Measurements from ENCODE around the gene ZNF837. TPM values are rescaled to one million over a fixed set of nuclear protein-coding genes. Genes with fewer than 3 reads are reported as not detected.

ZNF837 gene
- total and polyA plus RNA-seq, 2 of the 13 experiments (the other 11 are each of a cell fraction or from before 2014, with no cell fraction given) = 0.29 to 1.3 TPM

- no peak for DNase-seq (ENCODE audit: low spot score)
- in situ Hi-C loops (cut with HindIII; ENCODE audit: extremely low pct_ligation_motif_present, low pct_unique_long_range_greater_than_20kb) (no loop called here), intact Hi-C loops (cut with micrococcal nuclease; ENCODE audit: unreplicated experiment) (no loop called here)
- Histone ChIP-seq H3K79me2 (ENCODE audit: insufficient read depth, low read length) (no peaks in the 10 kb centered on the region), H3K9ac (ENCODE audit: insufficient read depth, low read depth, low read length) (no peak overlapping the region), H4K20me1 (ENCODE audit: insufficient read depth, low read length) (no peaks in the 10 kb centered on the region), H3K4me2 (ENCODE audit: low read depth, low read length) (no peak overlapping the region), H3K9me3 (ENCODE audit: low read length) (no peaks in the 10 kb centered on the region), H3K4me3 (replicated peaks in 1 of 3; ENCODE audit: insufficient read depth in 1 of 3, low read depth in 2 of 3, low read length in 3 of 3) (no peak overlapping the region), H3K27me3 (ENCODE audit: control insufficient read depth in 1 of 2, insufficient read depth in 2 of 2, low read length in 2 of 2) (no peaks in the 10 kb centered on the region), H3K27ac (ENCODE audit: extremely low read length, insufficient read depth, low read length) (no peak overlapping the region), H3K4me1 (ENCODE audit: insufficient read depth, low read length) (peaks cover 10% of the 10 kb centered on the region), H2AFZ (ENCODE audit: low read length) (no peak overlapping the region), H3K36me3 (replicated peaks in 1 of 2; ENCODE audit: control insufficient read depth in 1 of 2, insufficient read depth in 2 of 2, low read length in 2 of 2) (peaks cover 5 to 17% of the 10 kb centered on the region in 2 experiments; a peak in 4 of 5 replicates)
- no peak for ATAC-seq
- no TSS peak for BruUV-seq (replicated peaks)
- CTCF ChIA-PET (ENCODE audit: low intra/inter-chr PET ratio, low total read pairs) = no interaction called here
- FAIRE-seq = no peak
- no peak for TF ChIP-seq ZNF772 (CRISPR knock-in tag; IDR thresholded peaks at IDR 0.05)
- TF ChIP-seq TFDP1 (CRISPR knock-in tag; IDR thresholded peaks at IDR 0.05; ENCODE audit: borderline replicate concordance) = no peak
- no peak for TF ChIP-seq ZNF543 (CRISPR knock-in tag; IDR thresholded peaks at IDR 0.05)
- no peak for TF ChIP-seq ZNF256 (CRISPR knock-in tag; conservative IDR thresholded peaks at IDR 0.05)
- TF ChIP-seq SOX13 (IDR thresholded peaks at IDR 0.05) = no peak
- TF ChIP-seq SOX13 (CRISPR knock-in tag; conservative IDR thresholded peaks at IDR 0.05 in 1 of 2, IDR thresholded peaks at IDR 0.05 in 1 of 2) = no peak
- no peak for TF ChIP-seq POLR2AphosphoS2 (IDR thresholded peaks at IDR 0.05; ENCODE audit: low read depth, low read length)
- no peak for TF ChIP-seq SNAPC4 (CRISPR knock-in tag; IDR thresholded peaks at IDR 0.05)
- TF ChIP-seq REL (CRISPR knock-in tag; conservative IDR thresholded peaks at IDR 0.05) = no peak
- TF ChIP-seq ZNF878 (CRISPR knock-in tag; IDR thresholded peaks at IDR 0.05) = no peak
- no peak for TF ChIP-seq MAFF (IDR thresholded peaks at IDR 0.05; ENCODE audit: low read depth, low read length)
- TF ChIP-seq, protein P1, sequence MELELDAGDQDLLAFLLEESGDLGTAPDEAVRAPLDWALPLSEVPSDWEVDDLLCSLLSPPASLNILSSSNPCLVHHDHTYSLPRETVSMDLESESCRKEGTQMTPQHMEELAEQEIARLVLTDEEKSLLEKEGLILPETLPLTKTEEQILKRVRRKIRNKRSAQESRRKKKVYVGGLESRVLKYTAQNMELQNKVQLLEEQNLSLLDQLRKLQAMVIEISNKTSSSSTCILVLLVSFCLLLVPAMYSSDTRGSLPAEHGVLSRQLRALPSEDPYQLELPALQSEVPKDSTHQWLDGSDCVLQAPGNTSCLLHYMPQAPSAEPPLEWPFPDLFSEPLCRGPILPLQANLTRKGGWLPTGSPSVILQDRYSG (CRISPR knock-in tag; IDR thresholded peaks at IDR 0.05) = no peak
- TF ChIP-seq ZNF747 (CRISPR knock-in tag; IDR thresholded peaks at IDR 0.05; ENCODE audit: borderline replicate concordance) = no peak
- POLR2A ChIA-PET = no interaction called here
- WGBS (ENCODE audit: low lambda C conversion rate) = 96% methylated on average over 5 of the region's 5 CpGs
Observed at GRCh38 chr19:58416604-58417003, 35.8 kb upstream of the ZNF837 start.
